ENCODE data around the gene CADPS.

CADPS gene

DNA sequence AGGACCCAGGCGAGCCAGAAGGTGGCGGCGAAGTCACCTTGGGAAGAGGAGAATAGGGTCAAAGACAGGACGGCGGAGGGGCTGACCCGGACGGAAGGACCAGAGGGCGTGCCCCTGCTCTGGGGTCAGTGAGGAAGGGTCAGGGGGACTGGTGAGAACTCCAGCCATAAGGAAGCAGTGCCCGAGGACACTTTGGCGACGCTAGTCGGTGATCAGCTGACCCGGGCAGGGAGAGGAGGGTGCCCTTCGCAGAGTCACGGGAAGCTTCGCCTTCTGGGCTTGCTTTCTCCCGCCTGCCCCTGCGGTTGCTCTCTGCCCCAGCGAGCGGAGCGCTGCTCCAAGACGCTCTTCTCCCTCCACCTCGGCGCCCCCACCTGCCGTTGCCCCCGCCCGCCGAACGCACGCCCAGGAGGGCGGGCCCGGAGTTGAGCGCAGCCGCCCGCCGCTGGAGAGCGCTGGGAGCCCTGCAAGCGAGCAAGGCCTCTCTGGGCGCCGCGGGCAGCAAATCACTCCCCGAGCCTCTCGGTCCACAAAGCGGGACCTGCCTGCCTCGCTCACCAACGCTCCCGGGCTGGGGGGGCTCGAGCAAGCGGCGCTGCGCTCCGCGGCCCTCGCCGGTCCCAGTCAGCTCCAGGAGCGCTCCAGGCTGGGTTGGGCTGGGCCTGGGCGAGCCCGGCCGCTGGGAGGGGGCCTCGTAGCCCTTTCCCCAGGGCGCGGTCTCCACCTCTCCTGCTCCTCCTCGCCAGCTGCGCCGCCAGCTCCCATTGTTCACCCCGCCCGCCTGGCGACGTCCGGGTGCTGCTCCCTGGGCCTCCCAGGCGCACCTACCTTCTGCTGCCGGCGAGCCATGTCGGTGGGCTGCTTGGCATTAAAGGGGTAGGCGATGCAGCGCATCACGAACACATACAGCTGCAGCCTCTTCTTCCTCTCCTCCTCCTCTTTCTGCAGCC is 1.2 kb downstream of the CADPS start:
- no peak for DNase-seq (ENCODE audit: low spot score)

DNA sequence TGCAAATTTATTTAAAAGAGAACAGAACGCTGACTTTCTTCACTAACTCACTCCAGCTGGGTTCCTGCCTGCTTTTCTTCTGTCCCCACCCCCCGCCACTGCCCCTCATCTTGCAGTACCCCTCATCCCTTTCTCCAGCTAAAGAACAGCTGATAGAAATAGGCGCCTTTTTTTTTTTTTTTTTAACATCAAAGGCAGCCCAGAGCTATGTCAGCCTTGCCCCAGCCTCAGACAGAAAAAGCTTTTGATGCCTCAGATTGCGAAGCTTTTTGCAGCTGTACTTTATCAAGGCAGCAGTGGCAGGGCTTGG is 1.8 kb downstream of the CADPS start:
- DNase-seq (ENCODE audit: low spot score): no peak

DNA sequence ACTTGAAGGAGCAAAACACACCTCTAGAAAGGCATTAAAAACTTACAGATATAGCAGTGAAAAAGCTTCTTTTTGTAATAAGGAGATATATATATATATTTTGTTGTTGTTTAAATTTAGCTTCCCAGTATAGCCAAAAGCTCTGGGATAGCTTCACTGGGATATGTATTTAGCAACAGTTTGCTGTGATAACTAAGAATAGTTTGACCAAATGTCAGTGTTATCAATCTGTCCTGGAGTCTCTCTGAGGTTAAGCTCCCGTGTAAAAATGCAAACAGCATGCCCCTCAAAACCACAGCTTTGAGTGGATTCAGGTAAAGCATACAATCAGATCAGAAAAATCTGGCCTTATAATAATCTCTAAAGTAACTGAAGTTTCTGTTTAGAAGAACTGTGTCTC is 2.9 kb downstream of the CADPS start:
- no peak for DNase-seq (ENCODE audit: low spot score)

DNA sequence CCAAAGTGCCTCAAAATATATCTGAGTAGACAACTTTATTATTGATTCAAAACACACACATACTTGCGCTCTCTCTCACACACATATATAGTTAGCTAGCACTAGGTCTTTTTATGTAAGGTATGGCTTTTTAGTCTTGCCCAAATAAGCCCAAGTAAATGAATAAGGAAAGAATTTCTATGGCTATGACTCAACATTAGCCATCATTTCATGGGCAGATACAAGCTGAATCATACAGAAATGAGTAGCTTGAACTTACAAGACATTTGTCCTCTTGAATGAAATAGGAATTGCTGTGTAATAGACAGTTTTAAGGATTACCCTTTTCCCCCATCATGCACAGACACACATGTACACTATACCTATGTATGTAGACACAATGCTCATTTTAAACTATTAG is 4.9 kb downstream of the CADPS start:
- no peak for DNase-seq (ENCODE audit: low spot score)

DNA sequence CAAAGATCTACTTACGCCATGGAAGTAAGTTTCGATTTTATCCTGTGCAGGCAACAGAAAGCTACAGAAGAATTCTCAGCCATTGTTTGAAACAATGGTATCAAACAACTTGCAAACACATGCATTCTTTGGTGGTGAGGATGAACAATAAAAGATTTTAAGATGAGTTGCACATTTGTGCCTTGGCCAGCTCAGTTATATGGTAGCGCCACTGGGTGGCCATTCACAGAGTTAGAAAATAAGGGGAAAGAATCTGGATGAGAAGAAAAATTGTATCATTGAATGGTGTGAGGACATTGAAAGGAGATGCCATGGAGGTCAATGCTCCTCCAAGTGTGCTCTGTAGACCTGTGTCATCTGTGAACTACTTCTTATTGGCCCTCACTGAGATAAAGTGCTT is 11.6 kb downstream of the CADPS start:
- no peak for DNase-seq (ENCODE audit: low spot score)

DNA sequence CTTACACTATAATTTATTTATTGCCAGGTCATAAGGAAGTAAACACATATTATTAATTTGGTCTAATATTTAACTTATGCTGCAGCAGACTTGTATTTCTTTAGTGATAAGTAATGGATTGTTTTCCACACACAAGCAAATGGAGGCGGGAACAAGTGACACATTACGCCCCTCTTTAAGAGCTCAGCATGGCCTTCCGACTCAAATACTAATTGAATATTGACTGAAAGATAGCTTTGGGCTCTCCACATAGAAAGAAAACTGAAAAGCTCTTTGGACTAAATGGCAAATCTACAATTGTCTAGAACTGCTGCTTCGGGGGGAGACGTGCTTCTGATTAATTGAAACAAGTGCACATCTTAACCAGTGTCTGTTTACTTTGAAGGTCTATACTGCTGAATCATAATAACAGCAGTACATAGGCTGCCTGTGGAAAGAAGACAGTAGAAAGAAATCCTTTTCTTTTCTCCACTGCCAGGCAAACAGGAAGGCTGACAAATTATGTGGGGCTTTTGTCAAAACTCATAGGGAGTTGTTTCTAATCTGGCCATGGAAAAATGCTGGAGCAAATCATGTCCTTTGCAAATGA is 15.9 kb downstream of the CADPS start:
- DNase-seq (ENCODE audit: low spot score): no peak

DNA sequence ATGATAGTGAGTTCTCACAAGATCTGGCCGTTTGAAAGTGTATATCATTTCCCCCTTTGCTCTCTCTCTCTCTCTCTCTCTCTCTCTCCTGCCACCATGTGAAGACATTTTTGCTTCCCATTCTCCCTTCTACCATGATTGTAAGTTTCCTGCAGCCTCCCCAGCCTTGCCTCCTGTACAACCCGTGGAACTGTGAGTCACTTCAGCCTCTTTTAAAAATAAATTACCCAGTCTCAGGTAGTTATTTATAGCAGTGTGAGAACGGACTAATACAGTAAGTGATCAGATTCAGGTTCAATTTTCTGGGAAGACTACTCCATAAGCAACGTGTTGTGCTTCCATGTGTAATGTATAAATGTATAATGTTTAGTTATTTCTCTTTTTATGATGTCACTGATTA is 29.2 kb downstream of the CADPS start:
- no peak for DNase-seq (ENCODE audit: low spot score)

DNA sequence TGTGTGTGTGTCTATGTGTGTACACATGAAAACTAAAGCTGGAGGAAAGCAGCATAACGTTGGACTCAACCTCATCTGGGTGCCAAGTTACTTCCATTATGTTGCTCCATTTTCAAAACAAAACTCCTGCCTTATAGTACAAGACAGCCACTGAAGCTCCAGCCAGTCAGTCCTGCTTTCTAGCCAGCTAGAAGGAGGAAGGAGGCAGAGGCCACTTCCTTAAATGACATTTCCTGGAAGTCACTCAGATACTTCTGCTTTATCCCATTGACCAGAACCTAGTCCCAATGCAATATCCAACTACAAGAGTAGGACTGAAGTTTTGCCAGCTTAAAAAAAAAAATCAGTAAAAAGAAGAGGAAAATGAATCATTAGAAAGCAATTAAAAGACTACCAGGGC is 31.7 kb downstream of the CADPS start:
- no peak for DNase-seq (ENCODE audit: low spot score)

DNA sequence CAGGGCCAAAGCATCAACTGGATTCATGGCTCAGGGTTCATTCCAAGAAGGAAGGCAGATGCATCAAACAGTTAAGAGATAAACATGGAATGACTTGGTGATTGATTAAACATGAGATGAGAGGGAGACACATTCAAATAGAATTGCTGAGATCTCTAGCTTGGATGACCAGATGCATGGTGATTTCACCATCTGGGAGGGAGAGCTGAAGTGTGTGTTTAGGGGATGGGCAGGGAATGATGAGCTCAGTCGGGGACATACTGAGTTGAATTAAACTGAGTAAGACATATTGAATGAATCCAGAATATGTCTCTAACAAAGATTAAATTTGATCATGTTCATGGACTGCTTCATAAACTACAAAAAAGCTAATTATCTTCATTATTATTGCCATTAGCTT is 35.5 kb downstream of the CADPS start:
- DNase-seq (ENCODE audit: low spot score): no peak

DNA sequence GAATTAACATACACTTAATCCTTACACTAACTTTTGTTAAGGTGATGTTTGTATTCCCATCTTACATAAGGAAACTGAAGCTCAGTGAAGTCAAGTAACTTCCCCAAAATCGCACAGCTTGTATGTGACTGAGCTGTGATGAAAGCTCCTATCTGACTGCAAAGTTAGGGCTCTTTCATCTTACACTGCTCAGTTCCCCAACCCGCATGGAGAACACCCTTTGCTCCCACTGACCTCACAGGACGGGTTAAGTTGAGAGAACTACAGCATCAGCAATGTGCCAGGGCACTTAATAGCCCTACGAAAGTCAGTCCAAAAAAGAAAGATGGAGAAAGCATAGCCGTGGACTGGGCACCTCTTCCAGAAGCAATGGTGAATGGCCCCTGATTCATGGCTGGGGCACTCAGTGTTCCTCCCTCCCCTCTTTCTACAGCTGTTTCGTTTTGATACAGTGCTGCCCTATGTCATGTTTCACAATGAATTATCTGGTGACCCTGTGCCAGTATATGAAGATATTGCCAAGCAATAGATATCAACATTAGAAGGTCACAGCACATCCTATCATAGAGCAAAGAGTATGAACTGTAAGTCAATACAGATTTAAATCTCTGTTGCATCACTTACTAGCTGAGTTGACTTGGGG is 38.0 kb downstream of the CADPS start:
- no peak for DNase-seq (ENCODE audit: low spot score)

DNA sequence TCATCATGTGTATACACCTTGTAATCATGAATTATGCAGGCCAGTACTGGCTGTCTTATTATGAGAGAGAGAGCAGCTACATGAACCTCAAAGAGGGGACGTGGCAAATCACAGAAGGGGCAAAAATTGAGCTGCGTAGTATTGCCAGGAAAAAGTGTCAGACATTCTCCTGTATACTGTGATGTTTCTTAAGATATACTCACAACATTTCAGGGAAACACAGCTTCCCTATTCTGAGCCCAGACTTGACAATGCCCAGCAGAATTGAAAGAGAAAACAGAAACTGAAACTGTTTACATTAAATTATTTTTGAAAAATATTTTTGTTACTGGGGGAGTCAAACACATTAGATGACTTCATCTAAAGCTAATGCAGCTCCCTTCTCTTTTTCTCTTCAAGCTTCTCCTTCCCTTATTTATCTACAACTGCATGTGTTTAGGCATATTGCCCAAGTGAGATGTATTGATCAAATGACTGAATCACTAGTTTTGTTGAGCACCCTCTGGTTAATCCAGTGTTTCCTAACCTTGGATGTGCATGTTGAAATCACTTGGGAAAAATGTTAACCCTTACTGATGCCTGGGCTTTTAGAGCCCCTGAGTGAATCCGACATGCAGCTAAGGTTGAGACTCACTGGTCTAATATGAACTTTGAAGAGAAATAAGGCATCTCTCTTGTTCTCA is 39.5 kb downstream of the CADPS start:
- no peak for DNase-seq (ENCODE audit: low spot score)

DNA sequence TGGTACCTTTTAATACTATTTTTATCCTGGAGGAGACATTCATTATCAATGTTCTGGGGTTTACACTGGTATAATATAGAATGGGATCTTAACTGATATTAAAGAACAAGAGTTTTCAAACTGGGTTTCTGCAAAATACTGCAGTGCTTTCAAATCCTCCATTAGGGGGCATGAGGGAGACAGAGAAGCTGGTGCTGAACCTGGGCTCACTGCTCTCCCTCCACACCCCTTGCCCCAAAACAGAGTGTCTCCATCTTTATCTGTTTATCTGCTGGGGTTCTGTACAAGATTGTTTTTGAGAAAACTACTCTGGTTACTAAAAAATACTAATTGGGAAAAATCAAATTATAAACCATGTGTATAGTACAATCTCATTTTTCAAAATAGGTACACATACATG is 41.7 kb downstream of the CADPS start:
- no peak for DNase-seq (ENCODE audit: low spot score)

DNA sequence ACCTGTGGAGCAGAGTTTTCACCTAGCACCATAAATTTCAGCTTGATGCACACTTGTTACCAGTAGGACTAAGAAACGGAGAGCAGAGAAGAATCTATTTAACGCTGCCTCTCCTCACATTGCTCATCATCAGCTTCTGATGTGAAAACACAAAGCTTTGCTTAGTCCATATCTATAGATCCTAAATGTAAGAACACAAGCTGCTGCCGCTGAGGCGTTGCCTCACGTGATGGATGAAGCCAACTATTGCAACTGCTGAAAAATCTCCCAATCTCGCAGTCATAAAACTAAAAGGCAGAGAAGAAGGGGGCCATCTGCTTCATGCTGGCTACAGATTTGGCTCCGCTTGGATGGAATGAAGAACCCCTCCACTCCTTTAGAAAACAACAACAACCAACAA is 42.7 kb downstream of the CADPS start:
- DNase-seq (ENCODE audit: low spot score): no peak

DNA sequence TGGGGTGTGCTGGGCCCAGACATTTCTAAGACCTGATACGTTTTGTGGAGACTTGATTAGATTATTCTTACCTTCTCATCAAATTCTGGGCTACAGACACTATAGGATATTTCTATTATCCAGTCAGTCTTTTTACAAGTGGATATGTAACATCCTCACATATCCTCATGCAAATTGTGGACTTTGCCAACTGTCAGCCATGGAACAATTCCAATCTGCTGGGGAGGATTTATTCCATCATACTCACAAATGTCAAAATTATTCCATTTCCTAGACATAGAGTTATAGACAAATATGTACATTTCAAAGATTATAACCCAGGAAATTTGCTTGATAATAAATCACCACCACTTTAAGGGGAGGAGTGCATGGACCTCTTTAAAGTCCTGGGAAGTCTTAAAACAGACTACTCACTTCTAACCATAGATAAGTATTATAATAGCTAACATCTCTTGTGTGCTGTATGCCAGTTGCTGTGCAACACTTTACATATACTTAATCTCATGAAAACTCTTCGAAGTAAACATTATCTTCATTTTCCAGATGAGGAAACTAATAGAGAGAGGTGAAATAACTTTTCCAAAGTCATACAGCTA is 44.4 kb downstream of the CADPS start:
- no peak for DNase-seq (ENCODE audit: low spot score)

DNA sequence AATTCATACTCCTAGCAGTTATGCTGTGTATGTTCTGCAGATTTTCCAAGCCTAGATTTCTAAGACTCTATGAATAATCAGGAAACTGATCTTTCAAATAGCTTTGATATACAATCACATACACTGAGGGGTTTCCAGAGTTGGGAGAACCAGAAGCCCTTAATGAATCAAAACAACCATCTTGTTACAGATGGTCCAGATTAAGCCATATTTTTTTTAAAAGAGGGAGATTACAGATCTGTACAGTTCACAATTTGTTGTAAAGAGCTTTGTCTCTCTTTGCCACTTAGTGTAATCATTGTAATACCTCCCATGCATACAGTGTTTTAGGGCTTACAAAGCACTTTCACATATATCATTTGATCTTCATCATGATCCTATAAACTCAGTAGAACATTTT is 47.7 kb downstream of the CADPS start:
- DNase-seq (ENCODE audit: low spot score): no peak

DNA sequence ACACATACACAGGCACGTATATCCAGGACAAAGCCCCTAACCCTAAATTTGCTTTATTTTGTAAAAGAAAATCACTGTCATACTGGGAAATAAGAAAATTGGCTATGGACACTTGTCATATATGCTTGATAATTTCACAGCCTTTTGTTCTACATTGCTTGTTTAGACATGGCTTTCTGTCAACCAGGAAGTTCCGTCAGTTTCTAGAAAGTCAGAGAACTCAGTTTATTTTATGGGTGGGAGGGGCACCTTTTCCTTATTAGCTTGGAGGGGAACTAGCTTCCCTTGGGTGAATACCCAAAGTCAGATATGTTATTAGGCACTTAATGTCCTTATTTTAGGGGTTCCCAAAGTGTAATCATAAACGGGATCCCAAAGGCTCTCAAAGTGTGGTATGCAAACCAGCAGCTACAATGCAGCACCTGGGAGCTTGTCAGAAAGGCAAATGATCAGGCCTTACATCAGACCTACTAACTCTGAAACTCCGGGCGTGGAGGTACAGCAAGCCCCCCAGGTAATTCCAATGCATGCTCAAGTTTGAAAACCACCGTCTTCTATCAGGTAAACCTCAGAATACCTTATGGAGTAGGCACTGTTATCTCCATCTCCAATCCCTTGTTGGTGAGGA is 50.1 kb downstream of the CADPS start:
- no peak for DNase-seq (ENCODE audit: low spot score)

DNA sequence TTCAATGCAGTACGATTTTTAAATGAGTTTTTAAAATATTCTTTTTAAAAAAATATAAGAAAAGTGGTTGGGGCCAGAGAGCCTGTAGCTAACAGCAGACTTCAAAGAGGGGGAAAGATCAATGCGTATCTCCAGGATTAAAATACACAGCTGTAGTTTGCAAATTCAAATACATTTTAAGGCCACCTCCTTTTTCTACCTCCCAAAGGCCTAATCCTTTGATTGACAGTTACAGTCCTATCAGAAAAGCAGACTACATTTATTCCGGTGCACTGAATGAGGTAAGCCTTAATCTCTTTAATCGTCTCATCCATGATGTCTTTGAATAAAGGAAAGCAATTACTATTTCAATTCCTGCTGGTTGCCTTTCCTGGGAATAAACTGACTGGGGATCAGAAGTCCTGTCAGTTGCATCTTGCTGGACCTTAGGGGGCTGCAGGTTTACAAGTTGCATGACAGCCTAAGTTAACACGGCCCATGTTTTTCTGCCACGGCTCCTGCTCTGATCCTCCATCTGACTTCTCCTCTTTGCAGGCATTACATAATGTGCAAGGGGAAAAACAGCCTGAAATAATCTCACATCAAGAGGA is 51.7 kb downstream of the CADPS start:
- no peak for DNase-seq (ENCODE audit: low spot score)

DNA sequence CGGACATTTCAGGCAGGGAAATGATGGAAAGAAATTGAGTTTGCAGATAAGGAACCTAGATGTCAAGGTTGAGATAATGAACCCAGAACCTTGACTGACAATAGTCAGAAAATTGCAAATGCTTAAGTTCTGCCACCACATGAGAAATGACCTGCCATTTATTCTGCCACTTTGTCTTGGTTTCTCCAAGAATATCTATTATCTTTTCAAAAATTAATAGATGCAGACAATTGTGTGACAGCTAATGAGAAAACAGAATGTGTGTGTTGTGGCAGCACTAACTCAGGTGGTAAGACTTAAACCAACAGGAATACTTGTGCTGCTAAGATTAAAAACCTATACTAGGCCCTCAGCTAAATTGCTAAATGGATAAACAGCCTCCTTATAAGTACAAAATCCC is 52.3 kb downstream of the CADPS start:
- no peak for DNase-seq (ENCODE audit: low spot score)

DNA sequence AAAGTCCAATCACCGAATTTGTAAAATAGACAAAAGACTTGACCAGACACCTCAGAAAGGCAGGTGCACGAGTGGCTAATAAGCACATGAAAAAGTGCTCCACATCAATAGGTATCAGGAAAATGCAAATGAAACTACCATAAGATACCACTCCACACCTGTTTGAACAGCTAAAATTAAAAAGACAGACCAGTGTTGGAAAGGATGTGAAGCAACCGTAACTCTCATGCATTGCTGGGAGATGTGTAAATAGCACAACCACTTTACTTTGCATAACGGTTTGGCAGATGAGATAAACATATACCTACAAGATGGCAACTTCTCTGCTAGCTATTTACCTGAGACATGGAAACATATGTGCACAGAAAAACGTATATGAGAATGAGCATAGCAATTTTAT is 56.9 kb downstream of the CADPS start:
- no peak for DNase-seq (ENCODE audit: low spot score)

DNA sequence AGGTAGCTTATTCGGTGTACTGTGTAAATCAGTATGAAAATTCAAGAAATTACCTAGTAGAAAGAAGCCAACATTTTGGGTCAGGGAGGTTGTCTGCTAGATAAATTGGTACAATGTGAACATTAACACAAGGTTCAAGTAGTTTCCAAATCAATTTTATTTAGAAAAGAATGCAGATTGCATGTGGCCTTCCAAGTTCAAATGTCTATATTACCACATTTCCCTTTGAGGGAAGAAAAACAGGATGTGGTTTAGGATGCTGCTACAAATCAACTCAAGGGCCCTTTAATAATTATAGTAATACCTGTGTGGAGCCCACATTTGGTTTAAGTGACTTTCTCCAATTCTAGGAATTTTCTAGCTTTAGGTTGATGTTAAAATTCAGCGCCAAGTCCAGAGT is 57.5 kb downstream of the CADPS start:
- DNase-seq (ENCODE audit: low spot score): no peak

DNA sequence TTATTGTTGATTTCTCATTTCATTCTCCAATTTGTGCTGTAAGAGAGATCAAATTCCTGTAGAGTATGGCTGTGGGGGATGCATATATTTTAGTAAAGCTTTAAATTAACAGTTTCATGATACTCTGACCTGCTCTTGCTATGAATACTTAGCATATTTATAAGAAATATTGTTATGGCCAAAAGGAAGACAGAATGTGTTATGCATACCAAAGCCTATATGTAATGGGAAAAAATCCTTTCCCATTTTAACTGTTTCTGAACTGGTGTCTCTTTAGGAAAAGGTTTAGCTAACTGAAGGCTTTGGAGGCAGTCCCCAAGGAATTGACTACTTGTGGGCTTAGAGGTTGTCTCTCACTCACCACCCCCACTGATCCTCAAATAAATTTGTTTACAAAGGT is 59.2 kb downstream of the CADPS start:
- no peak for DNase-seq (ENCODE audit: low spot score)

DNA sequence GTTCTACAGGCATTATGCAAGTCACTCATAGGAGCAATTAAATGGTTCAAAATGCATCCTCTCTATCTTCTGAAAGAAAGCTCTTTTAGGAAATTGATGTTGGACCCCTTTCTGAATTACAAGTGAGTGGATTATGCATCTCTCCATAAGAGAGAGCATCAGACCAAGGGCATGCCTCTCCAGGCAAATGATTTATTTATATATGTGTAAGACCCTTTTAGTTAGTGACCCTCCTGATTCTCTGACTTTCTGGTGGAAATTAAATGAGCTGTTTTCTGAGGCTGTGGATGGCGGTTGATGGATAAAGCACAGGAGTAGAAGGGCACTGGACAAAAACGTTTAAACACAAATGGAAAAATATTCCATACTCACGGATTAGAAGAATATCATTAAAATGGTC is 62.6 kb downstream of the CADPS start:
- DNase-seq (ENCODE audit: low spot score): no peak
